Ovary (tissue), 3 donors: ENCODE data around the gene PPIL6.

Source experiments
- CTCF ChIP-seq, 3 donors: fragments of 450-650 bp in 2 of 3; fragments of 200-600 bp in 1 of 3; IDR thresholded peaks; one replicate each; pipeline versions ENCODE4 v1.5.1 to v1.8.0; 2016 to 2022; ENCODE audit warnings: antibody characterized with exemption in 3 of 3, mild to moderate bottlenecking in 1 of 3
- POLR2A ChIP-seq: fragments of 450-650 bp; IDR thresholded peaks from one replicate; pipeline ENCODE4 v1.6.1; 2017; ENCODE audit warnings: antibody characterized with exemption, mild to moderate bottlenecking, moderate library complexity
- donor health status: DM: no; HTN: no; CAD: no.

- TF ChIP-seq CTCF (IDR thresholded peaks at IDR 0.05) (no peak), POLR2A (no peak)
These were observed 35.2 kb upstream of the PPIL6 start for GRCh38 chr6:109475625-109476024.
